NCI-H2171 (cell line): Measurements from ENCODE around the gene GOSR2.
A peak's percentile ranks its signal among the peaks of the same experiment; 100 is the strongest.
"Not testable (repeated sequence)": the region's sequence is repeated elsewhere in the genome, so short reads cannot be mapped to it uniquely, and the experiment has no call there.

Experiments
- DNase-seq: peaks from one replicate; lab custom pipeline; 2025; lab: John Stamatoyannopoulos, UW

Gene GOSR2

GRCh38 chr17:46964315-46965265 is 41.6 kb downstream of the GOSR2 start:
- no peak for DNase-seq

- DNase-seq: no peak
These were observed 45.4 kb downstream of the GOSR2 start for GRCh38 chr17:46968224-46968834.

- no peak for DNase-seq
These were observed 45.9 kb downstream of the GOSR2 start for GRCh38 chr17:46968896-46969295.

DNA sequence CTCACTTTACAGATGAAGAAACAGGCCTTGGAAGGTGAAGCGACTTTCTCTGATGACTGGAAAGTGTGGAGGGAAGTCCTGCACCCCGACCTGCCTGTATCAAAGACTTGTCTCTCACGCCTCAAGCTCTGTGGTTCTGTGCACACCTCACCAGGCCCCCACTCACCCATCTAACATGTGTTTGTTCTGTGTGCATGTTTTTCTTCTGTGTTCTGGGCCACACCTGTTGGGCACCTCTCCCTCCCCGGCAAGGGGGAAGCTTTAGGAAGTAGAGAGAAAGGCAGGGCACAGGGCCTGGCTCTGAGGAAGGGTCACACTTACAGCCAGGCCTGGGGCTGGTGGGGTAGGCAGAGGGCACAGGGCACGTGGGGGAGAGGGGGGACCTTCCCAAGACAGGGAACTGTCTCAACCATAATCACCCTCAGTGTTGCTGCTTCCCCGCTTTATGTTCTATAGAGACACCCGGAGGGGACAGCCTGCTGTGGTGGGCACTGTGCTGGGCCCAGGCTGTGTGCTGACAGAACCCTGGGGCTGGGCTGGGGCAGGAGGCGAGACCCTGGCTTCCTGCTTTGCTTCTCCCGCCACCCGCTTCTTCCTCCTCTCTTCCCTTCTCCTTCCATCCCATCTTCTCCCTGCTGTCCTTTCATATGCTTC is 48.8 kb downstream of the GOSR2 start:
- no peak for DNase-seq

GRCh38 chr17:46972346-46972745 is 49.4 kb downstream of the GOSR2 start:
- no peak for DNase-seq

- no peak for DNase-seq
These were observed 51.1 kb downstream of the GOSR2 start for GRCh38 chr17:46974086-46974485.

GRCh38 chr17:46975287-46975686 is 52.3 kb downstream of the GOSR2 start:
- no peak for DNase-seq

DNA sequence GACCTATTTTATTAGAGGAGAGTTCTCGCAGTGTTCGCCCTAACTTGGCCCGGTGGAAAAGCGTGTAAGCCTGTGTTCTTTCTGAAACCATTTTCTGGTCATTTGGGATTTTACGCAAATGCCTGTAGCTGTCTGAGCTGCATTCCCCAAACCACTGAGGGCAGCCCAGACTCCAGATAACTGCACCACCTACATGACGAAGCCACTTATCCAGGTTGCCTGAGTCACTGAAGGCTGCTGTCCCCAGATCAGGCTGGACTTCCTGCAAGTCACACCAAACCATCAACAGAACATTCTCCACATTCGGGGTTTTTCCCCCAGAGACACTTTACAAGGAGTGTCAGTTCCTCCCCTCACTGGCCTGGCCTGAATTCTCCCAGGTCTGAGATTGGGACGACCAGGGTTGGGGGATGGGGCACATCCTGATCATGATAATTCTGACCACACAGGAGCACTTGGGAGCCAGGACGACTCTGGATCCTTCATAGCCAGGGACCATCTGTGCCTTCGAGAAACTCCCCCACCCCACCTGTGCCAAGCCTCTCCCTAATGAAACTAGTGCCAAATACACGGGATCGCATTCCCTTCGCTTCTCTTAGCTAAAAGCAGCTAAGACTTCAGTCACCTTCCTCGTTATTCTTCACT is 53.8 kb downstream of the GOSR2 start:
- DNase-seq: no peak

DNA sequence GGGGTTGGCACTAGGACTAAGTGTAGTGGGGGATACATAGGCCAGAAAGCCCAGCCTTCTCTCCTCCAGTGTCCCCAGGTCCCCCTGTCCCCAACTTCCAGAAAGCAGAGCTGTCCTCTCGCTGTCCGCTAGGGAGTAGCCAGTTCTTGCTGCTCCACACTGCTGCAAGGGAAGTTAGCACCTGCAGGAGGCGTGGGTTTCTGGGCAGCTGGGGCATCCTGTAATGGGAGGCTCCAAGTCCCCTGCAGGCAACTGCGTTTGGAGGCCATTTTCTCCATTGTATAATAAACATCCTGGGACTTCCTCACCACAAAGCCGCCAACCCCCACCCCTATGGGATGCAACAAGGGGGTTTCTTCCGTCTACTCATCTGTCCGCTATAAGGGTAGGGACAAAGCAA is 54.4 kb downstream of the GOSR2 start:
- peak; percentile 59 for DNase-seq

- no peak for DNase-seq
These were observed 55.0 kb downstream of the GOSR2 start for GRCh38 chr17:46977750-46978488.

DNA sequence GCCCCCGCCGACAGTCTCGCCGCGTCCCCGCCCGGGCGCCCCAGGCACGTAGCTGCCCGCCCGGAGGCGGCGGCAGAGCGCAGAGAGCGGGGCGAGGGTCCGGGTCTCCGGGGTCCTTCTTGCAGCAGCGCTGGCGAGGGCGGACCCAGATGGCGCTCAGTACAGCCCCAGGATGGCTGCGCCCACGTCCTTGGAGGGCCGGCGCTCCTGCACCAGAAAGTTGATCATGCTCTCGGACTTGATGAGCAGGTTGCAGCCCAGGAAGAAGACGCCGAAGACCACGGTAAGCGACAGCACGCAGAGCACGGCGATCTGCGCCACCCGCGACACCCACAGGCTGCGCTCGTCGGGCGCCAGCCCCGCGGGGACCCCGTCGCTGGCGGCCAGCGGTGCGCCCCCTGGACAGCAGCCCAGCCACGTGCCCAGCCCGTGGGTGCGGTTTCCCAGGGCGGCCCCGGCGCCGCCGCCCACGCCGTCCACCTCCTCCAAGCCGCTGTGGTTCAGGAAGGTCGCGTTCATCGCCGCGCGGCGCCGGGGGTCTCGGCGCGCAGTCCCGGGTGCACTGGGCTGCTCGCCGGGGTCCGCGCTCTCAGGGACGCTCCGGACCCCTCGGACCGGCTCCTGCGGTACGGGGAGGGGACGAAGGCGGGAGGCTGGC is 55.7 kb downstream of the GOSR2 start:
- no peak for DNase-seq

DNA sequence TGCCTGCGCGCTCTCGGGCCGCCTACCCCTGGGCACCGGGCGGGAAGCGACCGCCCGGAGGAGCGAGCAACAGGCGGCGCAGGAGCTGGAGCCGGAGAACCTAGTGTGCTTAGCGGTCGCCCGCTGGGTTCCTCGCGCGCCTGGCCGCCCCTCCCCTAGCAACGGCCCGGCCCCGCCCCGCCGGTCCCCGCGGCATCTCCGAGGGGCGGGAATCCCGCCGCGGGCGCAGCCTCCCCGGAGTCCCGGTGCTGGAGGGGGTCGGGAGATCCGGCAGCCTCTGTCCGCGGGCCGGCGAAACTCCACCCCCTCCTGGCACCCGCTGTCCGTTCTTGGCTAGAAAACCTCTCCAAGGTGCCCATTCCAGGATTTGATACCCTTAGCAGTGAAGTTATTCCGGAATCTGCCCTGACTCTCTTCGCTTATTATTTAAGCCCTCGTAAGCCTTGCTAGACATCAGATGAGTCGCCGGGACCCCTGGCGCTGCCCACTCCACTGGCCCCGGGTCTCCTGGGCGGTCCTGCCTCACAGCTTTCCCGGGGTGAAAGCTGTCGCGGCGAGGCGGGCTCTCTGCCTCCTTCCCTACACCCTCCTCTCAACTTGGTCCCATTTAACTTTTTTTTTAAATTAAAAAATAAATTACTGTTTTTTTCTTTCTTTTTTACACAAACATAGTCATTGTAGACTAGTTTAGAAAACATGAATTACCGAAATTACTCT is 56.3 kb downstream of the GOSR2 start, which contains the start of gene RPRML:
RPRML (minus strand) TSS at position 107 of the 717 bp plus-strand sequence. CDS start 246 bp downstream, outside the sequence.
- peak; percentile 42 for DNase-seq

DNA sequence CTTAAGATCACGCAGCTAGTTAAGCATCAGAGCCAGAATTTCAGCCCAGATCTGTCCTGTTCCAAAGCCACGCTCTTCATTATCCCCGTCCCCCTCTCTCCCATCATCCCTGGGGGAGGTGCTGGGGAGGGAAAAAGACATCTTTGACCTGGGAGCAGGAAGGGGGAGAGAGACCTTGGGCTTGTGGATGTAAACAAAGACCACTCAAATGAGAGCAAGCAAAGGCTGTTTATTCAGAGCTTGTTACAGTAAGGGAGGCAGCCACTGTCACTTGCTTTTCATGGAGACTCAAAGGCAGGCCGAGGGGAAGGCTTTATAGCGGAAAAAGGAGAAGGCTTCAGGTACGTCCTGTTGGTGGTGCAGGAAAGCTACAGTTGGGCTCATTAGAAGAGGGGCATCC is 59.6 kb downstream of the GOSR2 start:
- no peak for DNase-seq

DNA sequence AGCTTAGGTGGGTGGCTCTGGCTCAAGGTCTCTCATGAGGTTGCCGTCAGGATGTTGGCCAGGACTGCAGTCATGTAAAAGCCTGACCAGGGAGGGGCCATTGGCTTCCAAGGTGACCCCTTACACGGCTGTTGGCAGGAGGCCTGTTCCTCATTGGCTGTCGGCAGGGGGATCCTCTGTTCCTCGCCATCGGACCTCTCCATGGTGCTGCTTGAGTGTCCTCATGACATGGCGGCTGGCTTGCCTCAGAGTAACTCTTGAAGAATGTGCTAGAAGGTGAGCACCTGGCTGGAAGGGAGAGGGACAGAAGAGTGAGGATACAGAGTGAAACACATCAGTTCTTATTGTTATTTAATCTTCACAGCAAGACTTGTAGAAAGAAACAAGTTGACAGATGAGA is 60.8 kb downstream of the GOSR2 start:
- DNase-seq: no peak

DNA sequence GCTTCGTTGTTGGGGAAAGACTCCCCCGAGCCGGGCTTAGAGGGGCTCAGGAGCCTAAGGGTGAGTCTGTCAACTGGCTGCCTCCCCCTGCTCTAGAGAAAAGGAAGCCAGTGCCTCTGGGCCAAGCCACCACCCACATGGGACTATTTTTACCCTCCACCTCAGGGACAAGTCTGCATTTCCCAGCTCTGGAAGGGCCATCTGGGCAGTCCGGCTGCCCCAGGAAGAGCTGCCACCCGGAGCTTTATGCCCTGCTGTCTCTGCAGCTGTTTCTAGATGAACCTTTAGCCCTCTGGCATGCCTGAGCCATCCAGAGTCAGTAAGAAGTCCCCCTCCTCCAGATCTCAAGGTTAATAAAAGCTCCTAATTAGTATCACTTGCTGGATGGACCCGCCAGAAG is 61.4 kb downstream of the GOSR2 start:
- peak; percentile 43 for DNase-seq

DNA sequence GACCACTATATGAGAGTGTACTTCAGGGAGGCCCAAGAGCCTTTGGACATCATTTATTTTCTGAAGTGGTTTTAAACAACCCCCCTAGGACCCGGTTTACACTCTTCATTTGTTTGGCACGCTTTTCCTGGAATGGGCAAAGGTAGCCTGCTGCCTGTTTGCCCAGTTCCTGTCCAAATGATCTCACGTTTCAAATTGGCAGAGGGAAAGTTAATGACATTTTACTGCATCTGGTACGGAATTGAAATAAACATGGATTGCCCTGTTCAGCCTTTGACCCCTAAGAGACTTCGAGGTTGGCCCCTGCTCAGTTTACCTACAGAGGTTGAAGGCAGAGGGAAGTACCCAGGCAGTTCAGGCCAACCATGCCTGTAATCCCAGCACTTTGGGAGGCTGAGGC is 61.9 kb downstream of the GOSR2 start:
- peak; percentile 34 for DNase-seq

- DNase-seq: no peak
These were observed 63.4 kb downstream of the GOSR2 start for GRCh38 chr17:46986366-46986765.

- DNase-seq: not testable (repeated sequence)
These were observed 65.0 kb downstream of the GOSR2 start for GRCh38 chr17:46987927-46988326.

DNA sequence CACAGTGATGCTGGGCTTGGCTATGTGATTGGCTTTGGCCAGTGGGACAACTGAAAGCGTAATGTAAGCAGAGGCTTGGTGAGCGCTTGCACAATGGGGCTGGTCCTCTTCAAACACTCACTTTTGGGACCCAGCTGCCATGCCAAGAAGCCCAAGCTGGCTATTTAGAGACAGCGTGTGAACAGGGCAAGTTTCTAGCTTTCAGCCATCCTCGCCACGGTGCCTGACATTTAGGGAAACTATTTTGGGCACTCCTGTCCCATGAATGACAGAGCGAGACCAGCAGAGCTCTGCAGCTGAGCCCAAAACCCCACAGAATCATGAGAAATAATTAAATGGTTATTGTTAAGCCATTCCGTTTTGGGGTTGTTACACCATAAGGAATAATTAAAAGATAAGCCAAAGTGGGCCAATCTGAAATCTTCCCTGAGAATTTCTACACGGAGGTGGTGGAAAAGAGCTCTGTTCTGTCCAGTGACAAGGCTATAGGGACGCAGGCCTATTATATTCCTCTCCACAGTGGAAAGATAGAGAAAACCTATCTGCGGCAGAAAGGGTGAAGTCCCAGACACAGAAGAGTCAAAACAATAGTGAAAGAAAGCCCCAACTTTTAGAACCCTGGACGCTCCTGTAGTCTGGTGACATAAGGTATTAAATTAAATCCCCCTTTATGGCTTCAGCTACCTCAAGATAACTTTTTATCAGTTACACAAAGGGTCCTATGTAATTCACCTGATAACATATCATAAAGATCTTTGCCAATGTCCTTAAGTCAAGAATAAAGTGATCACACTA is 66.9 kb downstream of the GOSR2 start:
- DNase-seq: no peak
